T-cell (primary cell): ENCODE data around the gene SNRNP70. TPM values are rescaled to one million over a fixed set of nuclear protein-coding genes. Genes with fewer than 3 reads are reported as not detected.
"Not testable (repeated sequence)": the region's sequence is repeated elsewhere in the genome, so short reads cannot be mapped to it uniquely, and the experiment has no call there.

Experiments
- ATAC-seq, 4 experiments: fragments of 200-7000 bp in 3 of 4; fragments of 150-1000 bp in 1 of 4; cut with Tn5 transposase; replicated peaks in 1 of 4; 1 replicate in 3 of 4; 2 replicates in 1 of 4; pipeline ENCODE4 v1.10.0; 2021; ENCODE audit warnings: moderate library complexity in 3 of 4, mild to moderate bottlenecking in 2 of 4, moderate number of reproducible peaks in 1 of 4
- CTCF ChIA-PET, 2 donors: fragments of 300-600 bp; sonication (Branson Sonifier 250); formaldehyde crosslinking; loops; one replicate each; lab custom pipeline; 2022; ENCODE audit warnings: antibody characterized with exemption in 2 of 2; lab: Charles Lee
- POLR2A ChIA-PET, 2 donors: fragments of 300-600 bp; sonication (Branson Sonifier 250); formaldehyde crosslinking; loops; one replicate each; lab custom pipeline; 2022; ENCODE audit warnings: antibody characterized with exemption in 2 of 2; lab: Charles Lee
- DNase-seq, 35 experiments: peaks; one replicate each; pipeline versions ENCODE4 v3.0.0 to v3.0.0-alpha.2; 2013 to 2023
- H3K27ac ChIP-seq: one replicate; pipeline ENCODE4 v1.5.1; 2013; ENCODE audit warnings: low read length
- H3K27me3 ChIP-seq, 2 experiments: replicated peaks in 1 of 2; 1 replicate in 1 of 2; 2 replicates in 1 of 2; pipeline versions ENCODE4 v1.6.1 to v1.7.0; 2013; ENCODE audit warnings: low read length in 1 of 2, mixed read lengths in 1 of 2; ENCODE audit not compliant: control insufficient read depth in 2 of 2, insufficient read depth in 2 of 2; ENCODE audit errors: extremely low read depth in 1 of 2
- H3K36me3 ChIP-seq, 2 donors: 1 replicate in 1 of 2; 2 replicates in 1 of 2; pipeline versions ENCODE4 v1.6.1 to v1.7.0; 2013; ENCODE audit warnings: low read length in 1 of 2; ENCODE audit not compliant: control insufficient read depth in 2 of 2, insufficient read depth in 1 of 2; ENCODE audit errors: extremely low read depth in 1 of 2
- H3K4me1 ChIP-seq, 2 experiments: 1 replicate in 1 of 2; 2 replicates in 1 of 2; pipeline versions ENCODE4 v1.6.1 to v1.7.0; 2013; ENCODE audit warnings: low read length in 2 of 2, mixed read lengths in 1 of 2; ENCODE audit not compliant: insufficient read depth in 2 of 2, control insufficient read depth in 1 of 2; ENCODE audit errors: extremely low read depth in 1 of 2
- H3K4me3 ChIP-seq, 2 donors: 1 replicate in 1 of 2; 2 replicates in 1 of 2; pipeline versions ENCODE4 v1.5.1 to v1.7.0; 2013; ENCODE audit warnings: mild to moderate bottlenecking in 2 of 2, low read length in 1 of 2, moderate library complexity in 1 of 2; ENCODE audit not compliant: control insufficient read depth in 1 of 2; ENCODE audit errors: extremely low read depth in 1 of 2
- H3K9me3 ChIP-seq: 2 replicates; pipeline ENCODE4 v1.7.0; 2013
- H3K27ac Mint-ChIP-seq, 2 donors: one replicate each; pipeline ENCODE4 v1.8.0; 2020 to 2021; ENCODE audit warnings: mild to moderate bottlenecking in 2 of 2, mixed read lengths in 2 of 2
- H3K27me3 Mint-ChIP-seq, 2 donors: one replicate each; pipeline ENCODE4 v1.8.0; 2021 to 2022; ENCODE audit warnings: mixed read lengths in 2 of 2
- H3K36me3 Mint-ChIP-seq: one replicate; pipeline ENCODE4 v1.8.0; 2021; ENCODE audit warnings: mixed read lengths
- H3K4me1 Mint-ChIP-seq, 3 donors: one replicate each; pipeline ENCODE4 v1.8.0; 2020 to 2022; ENCODE audit warnings: mixed read lengths in 3 of 3, mild to moderate bottlenecking in 1 of 3
- H3K4me3 Mint-ChIP-seq, 3 donors: one replicate each; pipeline ENCODE4 v1.8.0; 2020 to 2022; ENCODE audit warnings: mild to moderate bottlenecking in 3 of 3, mixed read lengths in 3 of 3, moderate library complexity in 3 of 3
- H3K9me3 Mint-ChIP-seq, 3 donors: one replicate each; pipeline ENCODE4 v1.8.0; 2020 to 2022; ENCODE audit warnings: mixed read lengths in 3 of 3
- whole genome bisulfite sequencing: methylation state at CpG from one replicate; pipeline ENCODE4 v1.1.5; 2013; ENCODE audit warnings: missing lambda C conversion rate; ENCODE audit not compliant: insufficient coverage; 5-methylcytosine and 5-hydroxymethylcytosine counted together
- total RNA-seq, 35 experiments: library from RNA in 6 of 35; stranded (reverse) in 6 of 35; fragments of 120-200 nt in 1 of 35; gene quantifications; one replicate each; pipeline versions ENCODE4 v1.2.1 to v1.2.4 and lab custom pipeline; 2013 to 2026

The SNRNP70 gene
- total RNA-seq, 5 donors from 2014 or later (not counting 1 experiment from before 2014, with no cell fraction given), result 406 to 704 (median 645) TPM

DNA sequence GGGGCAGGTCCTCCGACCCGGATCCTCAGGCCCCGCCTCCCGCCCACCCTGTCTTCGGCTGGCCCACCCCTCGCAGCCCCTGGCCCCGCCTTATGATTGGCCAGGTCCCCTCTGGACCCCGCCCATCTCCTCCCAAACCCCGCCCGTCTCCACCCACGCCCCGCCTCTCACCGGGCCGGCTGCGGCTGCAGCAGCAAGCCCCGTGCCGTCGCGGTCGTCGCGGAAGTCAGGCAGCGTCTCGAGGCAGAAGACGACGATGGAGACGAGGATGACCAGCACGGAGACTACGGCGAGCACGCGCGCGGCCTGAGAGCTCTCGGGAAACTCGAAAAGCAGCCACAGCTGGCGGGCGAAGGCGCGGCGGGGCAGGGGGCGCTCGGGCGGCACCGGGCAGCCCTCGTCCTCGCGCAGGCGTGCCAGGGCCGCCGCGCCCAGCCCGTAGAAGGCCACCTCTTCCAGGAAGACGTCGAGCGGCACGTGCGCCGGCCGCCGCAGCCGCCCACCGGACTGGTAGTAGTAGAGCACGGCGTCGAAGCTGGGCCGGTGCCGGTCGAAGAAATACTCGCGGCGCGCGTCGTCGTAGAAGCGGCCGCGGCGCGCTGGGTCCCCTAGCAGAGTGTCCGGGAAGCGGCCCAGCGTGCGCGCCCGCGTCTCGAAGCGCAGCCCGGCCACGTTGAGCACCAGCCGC lies 13.2 kb upstream of the SNRNP70 start:
- Histone ChIP-seq H3K36me3 (no peaks in the 10 kb centered on the region), H3K4me1 (peaks cover 0 to 12% of the 10 kb centered on the region in 2 experiments), H3K27me3 (peaks cover 5 to 76% of the 10 kb centered on the region in 2 experiments), H3K4me3 (no peak overlapping the region), H3K9me3 (no peaks in the 10 kb centered on the region), H3K27ac (no peak overlapping the region)
- Mint-ChIP-seq H3K4me1 (peaks cover 10 to 17% (median 12%) of the 10 kb centered on the region in 3 donors), H3K9me3 (peaks cover 0 to 5% (median 0%) of the 10 kb centered on the region in 3 donors), H3K27me3 (peaks cover 58 to 78% of the 10 kb centered on the region in 2 donors), H3K4me3 (peak overlapping the region in 1 of 3 donors; percentile 15), H3K36me3 (no peaks in the 10 kb centered on the region), H3K27ac (no peak overlapping the region)
- POLR2A ChIA-PET, result no interaction called here
- ATAC-seq, result peak in 3 of 4 experiments; percentile 30 to 52 (median 34)
- DNase-seq, result peak in 3 of 35 experiments; percentile 11 to 25 (median 21)
- 13% methylated on average over 88 of the region's 93 CpGs for WGBS
- CTCF ChIA-PET, result no interaction called here

DNA sequence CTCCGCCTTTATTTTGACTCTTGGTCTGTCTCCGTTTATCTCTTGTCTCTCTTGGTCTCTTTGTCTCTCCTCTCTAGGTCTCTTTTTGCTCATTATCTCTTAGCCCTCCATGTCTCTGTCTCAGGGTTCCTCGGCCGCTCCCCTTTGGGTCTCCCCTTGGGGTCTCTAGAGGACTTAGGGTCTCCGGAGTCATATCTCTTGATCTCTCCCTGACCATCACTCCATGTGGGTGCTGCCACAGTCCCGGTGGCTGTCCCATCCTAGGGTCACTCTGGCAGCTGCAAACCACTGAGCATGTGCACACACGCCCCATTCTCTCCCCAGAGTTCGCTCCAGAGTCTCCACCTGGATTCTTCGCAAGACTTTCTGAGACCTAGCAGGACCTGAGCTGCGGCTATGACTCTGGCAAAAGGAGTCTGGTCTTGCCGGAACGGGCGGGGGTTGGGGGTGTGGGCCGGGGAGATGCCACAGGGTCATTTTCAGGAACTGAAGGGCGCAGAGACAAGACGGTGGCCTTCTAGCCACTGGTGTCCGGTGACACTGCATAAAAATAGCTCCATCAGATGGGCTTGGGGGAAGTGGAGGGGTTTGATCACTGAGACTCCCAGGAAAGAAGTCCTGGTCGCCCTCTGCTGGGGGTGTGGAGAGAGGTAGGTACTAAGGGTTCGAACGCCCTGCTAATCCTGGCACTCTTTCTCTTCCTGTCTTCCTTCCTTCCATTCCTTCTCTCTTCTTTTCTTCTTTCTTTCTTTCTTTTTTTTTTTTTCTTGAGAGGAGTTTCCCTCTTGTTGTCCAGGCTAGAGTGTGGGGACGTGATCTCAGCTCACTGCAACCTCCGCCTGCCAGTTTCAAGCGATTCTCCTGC lies 11.5 kb upstream of the SNRNP70 start:
- Histone ChIP-seq H3K27me3 (peaks cover 5 to 78% of the 10 kb centered on the region in 2 experiments), H3K9me3 (no peaks in the 10 kb centered on the region), H3K27ac (no peak overlapping the region), H3K4me1 (peaks cover 0 to 12% of the 10 kb centered on the region in 2 experiments), H3K4me3 (no peak overlapping the region), H3K36me3 (no peaks in the 10 kb centered on the region)
- WGBS, result 78% methylated on average over 13 of the region's 23 CpGs
- peak overlapping the region in 2 of 3 donors; percentile 14 to 74 for H3K4me3 Mint-ChIP-seq
- H3K36me3 Mint-ChIP-seq, result no peaks in the 10 kb centered on the region
- no peak overlapping the region for H3K27ac Mint-ChIP-seq
- CTCF ChIA-PET, result interaction anchor here (0.7 kb wide), 2 partner anchors 81 to 1739 kb away, joined by 3 to 4 read pairs; no protein-coding TSS in a partner anchor
- POLR2A ChIA-PET, result no interaction called here
- DNase-seq, result no peak
- H3K27me3 Mint-ChIP-seq, result peaks cover 53 to 70% of the 10 kb centered on the region in 2 donors
- ATAC-seq, result no peak
- peaks cover 0 to 5% (median 0%) of the 10 kb centered on the region in 3 donors for H3K9me3 Mint-ChIP-seq
- H3K4me1 Mint-ChIP-seq, result peaks cover 10 to 17% (median 12%) of the 10 kb centered on the region in 3 donors

DNA sequence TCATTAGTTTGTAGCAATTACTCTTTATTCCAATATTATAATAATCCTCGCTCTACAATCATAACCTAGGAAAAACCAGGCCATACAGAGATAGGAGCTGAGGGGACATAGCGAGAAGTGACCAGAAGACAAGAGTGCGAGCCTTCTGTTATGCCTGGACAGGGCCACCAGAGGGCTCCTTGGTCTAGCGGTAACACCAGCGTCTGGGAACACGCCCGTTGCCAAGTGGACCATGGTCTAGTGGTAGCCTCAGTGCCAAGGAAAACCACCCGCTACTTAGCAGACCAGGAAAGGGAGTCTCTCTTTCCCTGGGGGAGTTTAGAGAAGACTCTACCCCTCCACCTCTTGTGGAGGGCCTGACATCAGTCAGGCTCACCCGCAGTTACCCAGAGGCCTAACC lies 10.4 kb upstream of the SNRNP70 start:
- POLR2A ChIA-PET, H3K9me3 ChIP-seq: not testable (repeated sequence)
- CTCF ChIA-PET, result interaction anchor here in 1 of 2 donors (0.6 kb wide), 1 partner anchor 1649 kb away, joined by 3 read pairs; no protein-coding TSS in a partner anchor

DNA sequence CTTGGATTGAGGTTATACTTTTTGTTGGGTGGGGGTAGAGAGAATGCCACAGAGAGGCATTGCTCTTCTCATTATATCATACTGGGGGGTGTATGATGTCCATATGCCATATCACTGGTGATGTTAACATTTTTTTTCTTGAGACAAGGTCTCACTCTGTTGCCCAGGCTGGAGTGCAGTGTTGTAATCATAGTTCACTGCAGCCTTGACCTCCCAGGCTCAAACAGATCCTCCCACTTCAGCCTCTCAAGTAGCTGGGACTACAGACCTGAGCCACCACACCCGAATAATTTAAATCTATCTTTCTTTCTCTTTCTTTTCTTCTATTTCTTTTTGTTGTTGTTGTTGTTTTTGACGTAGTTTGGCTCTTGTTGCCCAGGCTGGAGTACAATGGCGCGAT lies 4.9 kb upstream of the SNRNP70 start:
- ChIA-PET POLR2A (no interaction called here), CTCF (no interaction called here)
- Histone ChIP-seq H3K4me3 (no peak overlapping the region), H3K9me3 (no peaks in the 10 kb centered on the region), H3K27me3 (peaks cover 0 to 34% of the 10 kb centered on the region in 2 experiments), H3K27ac (no peak overlapping the region), H3K36me3 (no peaks in the 10 kb centered on the region), H3K4me1 (peaks cover 2 to 7% of the 10 kb centered on the region in 2 experiments)
- ATAC-seq (no peak), DNase-seq (no peak)
- 100% methylated on average over 2 of the region's 4 CpGs for WGBS
- Mint-ChIP-seq H3K27me3 (peaks cover 12 to 23% of the 10 kb centered on the region in 2 donors), H3K36me3 (no peaks in the 10 kb centered on the region), H3K4me1 (peaks cover 6 to 10% (median 10%) of the 10 kb centered on the region in 3 donors), H3K9me3 (no peaks in the 10 kb centered on the region), H3K4me3 (no peak overlapping the region), H3K27ac (no peak overlapping the region)

More for the DNA sequence above, 10.4 kb upstream of the SNRNP70 start:
- DNase-seq, H3K4me3 Mint-ChIP-seq, H3K4me3 ChIP-seq, H3K9me3 Mint-ChIP-seq, H3K27ac ChIP-seq, H3K27ac Mint-ChIP-seq, H3K36me3 ChIP-seq, H3K36me3 Mint-ChIP-seq, ATAC-seq: not testable (repeated sequence)
- H3K4me1 ChIP-seq, result peaks cover 0 to 12% of the 10 kb centered on the region in 2 experiments
- H3K4me1 Mint-ChIP-seq, result peaks cover 10 to 17% (median 12%) of the 10 kb centered on the region in 3 donors
- 0% methylated on average over 1 of the region's 9 CpGs for WGBS
- H3K27me3 Mint-ChIP-seq, result peaks cover 43 to 60% of the 10 kb centered on the region in 2 donors
- peaks cover 0 to 73% of the 10 kb centered on the region in 2 experiments for H3K27me3 ChIP-seq

DNA sequence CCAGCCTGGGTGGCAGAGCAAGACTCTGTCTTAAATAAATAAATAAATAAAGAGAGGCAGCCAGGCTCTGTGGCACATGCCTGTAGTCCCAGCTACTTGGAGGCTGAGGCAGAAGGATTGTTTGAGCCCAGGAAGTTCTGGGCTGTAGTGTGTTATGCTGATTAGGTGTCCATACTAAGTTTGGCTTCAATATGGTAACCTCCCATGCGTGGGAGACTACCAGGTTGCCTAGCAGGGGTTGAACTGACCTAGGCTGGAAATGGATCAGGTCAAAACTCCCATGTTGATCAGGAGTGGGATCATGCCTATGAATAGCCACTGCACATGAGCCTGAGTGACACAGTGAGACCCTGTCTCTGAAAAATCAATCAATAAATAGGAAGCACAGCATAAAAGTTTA lies 4.0 kb upstream of the SNRNP70 start:
- peaks cover 0 to 26% of the 10 kb centered on the region in 2 experiments for H3K27me3 ChIP-seq
- DNase-seq (no peak), ATAC-seq (no peak)
- H3K36me3 Mint-ChIP-seq, result peaks cover 1% of the 10 kb centered on the region
- no peaks in the 10 kb centered on the region for H3K36me3 ChIP-seq
- H3K9me3 Mint-ChIP-seq, result no peaks in the 10 kb centered on the region
- no peak overlapping the region for H3K27ac ChIP-seq
- no peak overlapping the region for H3K4me3 ChIP-seq
- H3K27me3 Mint-ChIP-seq, result peaks cover 7 to 14% of the 10 kb centered on the region in 2 donors
- peaks cover 4 to 12% of the 10 kb centered on the region in 2 experiments for H3K4me1 ChIP-seq
- H3K4me3 Mint-ChIP-seq, result no peak overlapping the region
- CTCF ChIA-PET, result no interaction called here
- no peak overlapping the region for H3K27ac Mint-ChIP-seq
- POLR2A ChIA-PET, result no interaction called here
- WGBS, result 86% methylated on average over 1 of the region's 1 CpG
- peaks cover 10 to 17% (median 16%) of the 10 kb centered on the region in 3 donors for H3K4me1 Mint-ChIP-seq
- no peaks in the 10 kb centered on the region for H3K9me3 ChIP-seq
